NCI-H1417 (cell line): Measurements from ENCODE around the gene DSCAML1.
"Not testable (repeated sequence)": the region's sequence is repeated elsewhere in the genome, so short reads cannot be mapped to it uniquely, and the experiment has no call there.

Experiments used
- DNase-seq, 3 experiments: peaks; one replicate each; lab custom pipeline; 2025; lab: John Stamatoyannopoulos, UW

DSCAML1 gene

DNA sequence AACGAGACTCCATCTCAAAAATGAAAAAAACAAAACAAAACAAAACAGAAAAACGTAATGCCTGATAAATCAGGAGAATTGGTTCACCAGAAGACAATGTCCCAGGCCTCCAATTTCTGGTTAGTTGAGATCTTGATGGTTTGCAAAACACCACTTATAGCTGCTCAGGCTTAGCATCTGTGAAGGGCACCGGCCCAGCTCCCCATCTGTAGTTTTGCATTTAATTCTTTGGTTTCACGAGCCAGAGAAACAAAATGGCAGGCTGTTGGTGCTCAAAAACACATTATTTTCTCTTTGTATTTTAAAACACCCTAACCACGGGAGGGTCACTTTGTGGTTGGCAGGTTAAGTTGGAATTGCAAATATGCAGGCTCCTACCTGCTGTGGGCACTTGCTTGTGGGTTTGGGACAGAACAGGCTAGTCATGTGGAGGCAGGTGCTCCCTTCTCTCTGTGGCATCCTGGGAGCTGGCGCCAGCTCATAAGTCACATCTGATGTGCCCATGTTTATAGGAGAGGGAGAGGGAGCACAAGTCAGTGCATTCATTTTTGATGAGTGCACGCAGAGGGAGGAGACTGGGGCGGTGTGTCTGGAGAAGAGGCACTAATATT lies 323.4 kb downstream of the DSCAML1 start:
- DNase-seq: peak; percentile 89 to 97 (median 94)

DNA sequence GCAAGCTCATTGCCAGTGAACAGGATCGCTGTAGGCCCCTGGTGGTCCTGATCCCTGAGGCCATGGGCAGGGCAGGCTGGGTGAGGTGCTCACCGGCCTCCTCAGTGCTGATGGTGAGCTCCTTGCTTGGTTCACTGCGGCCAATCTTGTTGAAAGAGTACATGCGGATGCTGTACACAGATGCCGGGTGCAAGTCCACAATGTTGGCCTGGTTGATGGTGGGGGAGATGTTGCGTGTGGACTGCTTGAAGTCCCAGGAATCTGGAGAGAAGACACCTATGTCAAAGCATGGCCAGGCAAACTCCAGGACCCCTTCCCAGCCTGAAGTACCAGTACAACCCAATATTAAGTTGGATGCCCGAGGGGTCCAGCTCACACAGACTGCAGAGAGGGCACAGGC lies 325.2 kb downstream of the DSCAML1 start:
- DNase-seq: no peak

DNA sequence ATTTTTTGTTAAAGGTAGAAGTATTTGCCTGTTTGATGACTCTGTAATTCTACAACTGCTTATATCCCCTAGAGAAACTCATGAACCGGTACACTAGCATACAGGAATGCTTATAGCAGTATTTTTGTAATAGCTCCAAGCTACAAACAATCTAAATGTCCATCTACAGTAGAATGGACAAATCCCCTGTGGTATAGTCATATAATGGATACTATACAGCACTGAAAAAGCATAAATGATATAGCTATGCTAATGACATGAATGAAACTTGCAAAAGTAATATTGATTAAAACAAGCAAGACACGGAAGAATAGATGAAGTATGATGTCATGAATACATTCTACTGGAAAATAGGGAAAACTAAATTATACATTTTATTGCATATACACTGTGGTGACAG lies 326.4 kb downstream of the DSCAML1 start:
- no peak for DNase-seq

- no peak for DNase-seq
Observed at GRCh38 chr11:117468888-117469287, 328.1 kb downstream of the DSCAML1 start.

- no peak for DNase-seq
Observed at GRCh38 chr11:117467770-117468169, 329.2 kb downstream of the DSCAML1 start.

GRCh38 chr11:117466966-117467365 lies 330.1 kb downstream of the DSCAML1 start:
- no peak for DNase-seq

- peak in 2 of 3 experiments; percentile 50 to 86 for DNase-seq
Observed at GRCh38 chr11:117465236-117465997, 331.6 kb downstream of the DSCAML1 start.

DNA sequence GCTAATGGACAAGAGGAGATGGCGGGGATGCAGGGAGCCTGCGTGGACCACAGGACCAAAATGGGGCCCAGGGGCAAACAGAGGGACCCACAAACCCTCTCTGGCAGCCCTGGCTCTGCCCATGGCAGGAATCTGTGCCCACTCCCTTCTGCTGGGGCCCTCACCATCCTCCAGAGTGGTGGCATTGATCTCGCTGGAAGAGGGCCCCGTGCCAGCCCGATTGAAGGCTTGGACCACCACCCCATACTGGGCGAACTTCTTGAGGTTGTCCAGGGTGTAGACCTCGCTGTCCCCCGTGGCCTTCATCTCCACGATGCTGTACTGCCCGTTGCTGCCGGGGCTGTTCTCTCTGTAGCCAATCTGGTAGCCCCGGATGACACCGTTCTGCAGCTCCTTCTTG lies 332.2 kb downstream of the DSCAML1 start:
- no peak for DNase-seq

DNA sequence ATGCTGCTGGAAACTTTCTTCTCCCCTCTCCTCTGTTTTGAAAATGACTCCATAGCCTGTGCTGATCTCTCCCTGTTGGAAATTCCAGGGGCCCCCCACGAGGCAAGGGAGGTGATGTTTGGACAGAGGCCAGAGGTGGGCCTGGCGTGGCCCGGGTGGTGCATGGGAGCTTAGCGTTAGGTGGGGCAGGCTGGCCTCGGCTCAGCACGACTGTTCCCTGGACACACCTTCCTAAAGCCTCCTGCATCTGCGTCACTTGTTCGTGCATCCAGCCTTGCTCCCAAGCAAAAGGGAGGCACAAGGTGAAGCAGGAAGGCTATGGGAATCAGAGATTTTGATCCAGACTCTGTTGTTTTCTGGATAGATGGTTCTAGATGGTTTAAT lies 334.2 kb downstream of the DSCAML1 start:
- DNase-seq: peak in 1 of 3 experiments; percentile 54

GRCh38 chr11:117462183-117462863 lies 334.7 kb downstream of the DSCAML1 start:
- peak in 2 of 3 experiments; percentile 39 to 90 for DNase-seq

GRCh38 chr11:117461396-117462182 lies 335.4 kb downstream of the DSCAML1 start:
- DNase-seq: no peak

DNA sequence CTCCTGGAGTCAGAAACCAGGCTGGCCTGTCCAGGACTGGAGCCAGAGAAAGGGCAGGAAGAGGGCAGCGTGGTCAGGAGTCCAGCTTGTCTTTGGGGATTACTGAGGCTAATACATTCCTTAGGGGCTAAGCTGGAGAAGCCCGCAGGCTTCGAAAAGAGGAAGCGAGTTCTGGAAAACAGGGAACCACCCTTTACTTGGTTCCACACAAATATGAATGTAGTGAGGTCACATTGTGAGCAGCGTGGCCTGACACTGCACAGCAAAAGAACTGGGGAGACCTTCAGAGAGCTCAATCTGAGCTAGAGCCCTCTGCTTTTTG lies 337.1 kb downstream of the DSCAML1 start:
- DNase-seq: no peak

- DNase-seq: no peak
Observed at GRCh38 chr11:117459123-117459978, 337.7 kb downstream of the DSCAML1 start.

GRCh38 chr11:117458275-117459122 lies 338.5 kb downstream of the DSCAML1 start:
- peak; percentile 55 to 91 (median 80) for DNase-seq

DNA sequence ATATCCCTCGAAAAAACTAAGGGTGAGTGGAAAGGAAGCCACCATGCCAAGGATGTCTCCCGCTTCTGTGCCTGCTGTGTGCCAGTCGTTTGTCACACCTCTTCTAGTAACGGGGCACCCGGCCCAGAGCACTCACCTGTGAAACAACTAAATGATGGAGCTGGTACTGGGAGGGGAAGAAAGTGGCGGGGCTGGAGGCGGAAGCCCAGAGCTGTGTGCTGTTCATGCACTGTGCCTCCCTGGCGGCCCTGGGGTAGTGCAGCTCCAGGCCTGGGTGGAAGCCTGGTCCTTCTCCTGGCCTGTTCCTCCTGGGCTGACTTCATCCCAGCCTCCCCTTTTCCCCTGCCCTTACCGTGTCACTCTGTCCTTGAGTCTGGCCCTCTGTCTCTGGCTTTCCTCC lies 339.2 kb downstream of the DSCAML1 start:
- DNase-seq: peak; percentile 38 to 78 (median 75)

DNA sequence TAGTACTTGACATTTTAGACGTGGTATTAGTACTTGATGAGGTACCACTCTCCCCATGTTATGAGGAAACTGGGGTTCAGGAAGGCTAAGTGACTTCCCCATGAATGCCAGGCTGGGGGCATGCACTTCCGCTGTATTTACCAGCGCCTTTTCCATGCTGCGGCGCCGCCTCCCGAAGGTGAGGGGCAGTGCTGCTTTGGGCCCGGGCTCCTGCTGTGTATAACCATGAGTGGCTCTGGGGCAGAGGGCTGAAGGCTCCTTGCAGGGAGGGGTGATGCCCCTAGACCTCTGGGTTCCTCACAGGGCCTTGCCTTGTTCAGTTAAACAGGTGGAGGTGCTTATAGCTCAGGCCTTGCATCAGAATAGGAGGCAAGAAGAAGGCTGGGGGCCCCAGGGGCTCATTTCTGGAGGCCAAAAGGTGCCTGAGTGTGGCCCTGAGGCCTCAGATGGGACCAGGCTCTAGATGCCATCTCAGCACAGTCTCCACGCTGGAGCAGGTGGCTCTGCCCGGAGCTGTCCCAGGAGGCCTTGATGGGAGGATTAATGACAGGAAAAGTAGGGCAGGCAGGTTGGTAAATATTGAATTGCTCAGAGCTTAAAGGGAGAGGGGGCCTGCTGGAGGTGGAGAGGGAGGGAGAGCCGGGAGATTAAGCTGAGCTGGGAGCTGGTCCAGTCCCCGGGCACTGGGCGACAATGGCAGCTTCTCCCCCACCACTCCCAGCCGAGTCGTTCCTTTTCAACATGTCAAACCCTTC lies 339.8 kb downstream of the DSCAML1 start:
- peak; percentile 79 to 94 (median 81) for DNase-seq

- DNase-seq: not testable (repeated sequence)
Observed at GRCh38 chr11:117456721-117457029, 340.3 kb downstream of the DSCAML1 start.

GRCh38 chr11:117456027-117456720 lies 340.8 kb downstream of the DSCAML1 start:
- DNase-seq: no peak

DNA sequence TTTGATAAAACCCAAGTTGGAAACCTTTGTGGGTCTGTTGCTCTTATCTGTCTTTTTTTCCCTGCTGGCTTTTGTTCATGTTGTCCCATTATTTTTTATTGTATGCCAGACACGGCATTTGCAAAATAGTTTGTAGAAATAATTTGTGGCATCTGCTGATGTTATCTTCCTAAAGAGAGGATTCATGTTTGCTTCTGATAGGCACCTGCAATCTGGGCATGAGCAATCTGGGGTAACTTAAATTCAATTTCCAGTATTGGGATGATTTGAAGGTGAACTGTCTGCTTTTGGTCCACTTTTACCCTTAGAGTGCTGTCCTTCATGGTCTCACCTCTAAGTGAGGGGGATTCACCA lies 342.5 kb downstream of the DSCAML1 start:
- DNase-seq: no peak
